Stimulated activated CD4-positive, alpha-beta T cell treated with anti-CD3 and anti-CD28 coated beads, Interleukin-15, amount 100 ng/mL, for 48 hours (primary cell): ENCODE data around the gene VAV3.

ENCODE experiments used
- DNase-seq, 2 donors: peaks; one replicate each; pipeline ENCODE4 v3.0.0-alpha.2; 2020; ENCODE audit warnings: low read depth in 2 of 2

Gene VAV3

GRCh38 chr1:107590087-107590486 lies 374.9 kb downstream of the VAV3 start:
- no peak for DNase-seq

DNA sequence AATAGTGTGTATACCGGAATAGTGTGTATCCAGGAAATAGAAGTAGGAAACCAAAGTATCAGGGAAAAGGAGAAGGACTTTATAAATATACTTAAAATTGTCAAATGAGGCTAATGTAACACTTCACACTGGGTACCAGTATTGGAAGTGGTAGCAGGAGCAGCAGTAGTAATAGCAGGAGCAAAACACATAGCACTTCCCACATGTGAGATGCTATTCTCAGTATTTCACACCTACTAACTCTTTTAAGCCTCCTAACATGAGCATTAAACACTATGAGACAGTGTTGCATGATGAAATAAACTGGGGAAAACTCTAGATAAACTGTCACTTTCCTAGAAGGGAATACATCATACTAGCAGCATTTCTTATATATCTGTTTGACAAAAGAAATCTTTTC lies 376.7 kb downstream of the VAV3 start:
- no peak for DNase-seq

- DNase-seq: no peak
Measured at GRCh38 chr1:107575226-107575625, 389.8 kb downstream of the VAV3 start.

DNA sequence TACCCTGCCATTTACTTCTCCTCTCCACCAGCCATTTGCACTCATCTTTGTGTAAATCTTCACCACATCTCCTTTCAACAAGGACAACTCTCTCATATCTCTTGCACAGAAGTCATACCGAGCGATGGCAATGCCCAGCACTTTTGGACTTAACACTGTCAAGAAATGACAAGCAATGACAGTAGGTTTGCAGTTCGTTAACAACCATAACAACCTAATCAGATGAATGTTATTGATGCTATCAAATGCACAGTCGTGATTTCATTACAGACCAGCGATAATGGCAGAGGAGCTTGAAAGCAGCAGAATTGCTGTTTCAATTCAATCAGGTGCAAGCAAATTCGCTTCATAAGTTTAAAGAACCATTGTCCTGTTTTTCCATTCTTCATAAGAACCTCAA lies 390.9 kb downstream of the VAV3 start:
- DNase-seq: no peak

DNA sequence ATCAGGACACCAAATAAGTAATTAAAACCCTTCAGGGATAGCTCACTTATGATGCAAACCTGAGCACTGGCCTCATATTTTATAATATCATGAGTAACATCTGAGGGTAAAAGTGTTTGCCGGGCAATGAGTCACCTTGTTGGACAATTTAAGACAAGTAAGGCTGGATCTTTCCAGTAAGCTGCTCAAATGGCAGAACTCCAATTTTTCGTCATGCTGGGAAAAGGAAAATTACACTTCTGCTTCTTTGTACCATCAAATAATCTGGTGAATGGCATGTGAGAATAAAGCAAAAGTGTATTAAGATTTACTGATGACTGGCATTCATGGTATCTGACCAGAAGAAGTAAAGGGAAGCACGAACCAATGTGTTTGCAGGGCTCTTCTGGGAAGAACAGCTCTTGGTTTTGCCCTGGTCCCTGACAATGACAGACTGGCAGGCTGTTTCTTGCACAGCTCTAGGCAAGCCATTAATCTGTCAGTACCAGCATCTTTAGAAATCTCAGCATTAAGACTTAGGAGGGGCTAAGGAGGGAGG lies 392.2 kb downstream of the VAV3 start:
- no peak for DNase-seq

DNA sequence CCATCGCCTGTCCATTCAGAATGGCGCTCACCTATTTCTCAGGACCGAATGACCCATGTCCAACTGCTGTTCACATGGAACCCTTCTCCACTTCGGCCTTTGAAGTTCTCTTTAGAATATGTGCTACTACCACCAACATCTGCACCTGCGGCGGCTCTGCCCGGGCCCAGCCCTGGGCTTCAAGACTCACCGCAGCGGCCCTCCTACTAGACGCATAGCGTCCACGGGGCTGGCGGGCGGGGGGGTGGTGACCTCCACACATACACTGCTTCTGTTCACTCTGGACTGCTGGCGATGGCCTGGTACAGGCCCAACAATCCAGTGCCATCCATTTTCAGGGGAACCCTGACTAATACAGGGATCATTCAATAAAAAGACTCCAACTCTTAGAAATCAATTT lies 394.2 kb downstream of the VAV3 start:
- DNase-seq: no peak

DNA sequence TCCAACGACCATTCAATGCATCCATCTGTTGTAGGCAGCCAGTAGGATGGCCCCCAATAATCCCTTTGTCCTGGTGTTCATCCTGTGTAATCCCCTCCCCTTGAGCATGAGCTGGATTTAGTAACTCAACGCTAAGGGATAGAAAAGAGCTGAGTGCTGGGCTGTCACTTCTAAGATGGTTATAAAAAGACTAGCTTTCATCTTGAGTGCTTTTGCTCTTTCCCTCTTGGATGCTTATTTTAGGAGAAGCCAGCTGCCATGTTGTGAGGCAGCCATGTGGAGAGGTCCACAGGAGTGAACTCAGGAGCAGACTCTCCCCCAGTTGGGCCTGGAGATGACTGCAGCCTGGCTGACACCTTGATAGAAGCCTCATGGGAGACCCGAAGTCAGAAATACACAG lies 401.5 kb downstream of the VAV3 start:
- DNase-seq: no peak

- no peak for DNase-seq
Measured at GRCh38 chr1:107559881-107560280, 405.1 kb downstream of the VAV3 start.

- DNase-seq: no peak
Measured at GRCh38 chr1:107557095-107557494, 407.9 kb downstream of the VAV3 start.

- DNase-seq: no peak
Measured at GRCh38 chr1:107555578-107555977, 409.4 kb downstream of the VAV3 start.

- no peak for DNase-seq
Measured at GRCh38 chr1:107552781-107553180, 412.2 kb downstream of the VAV3 start.

DNA sequence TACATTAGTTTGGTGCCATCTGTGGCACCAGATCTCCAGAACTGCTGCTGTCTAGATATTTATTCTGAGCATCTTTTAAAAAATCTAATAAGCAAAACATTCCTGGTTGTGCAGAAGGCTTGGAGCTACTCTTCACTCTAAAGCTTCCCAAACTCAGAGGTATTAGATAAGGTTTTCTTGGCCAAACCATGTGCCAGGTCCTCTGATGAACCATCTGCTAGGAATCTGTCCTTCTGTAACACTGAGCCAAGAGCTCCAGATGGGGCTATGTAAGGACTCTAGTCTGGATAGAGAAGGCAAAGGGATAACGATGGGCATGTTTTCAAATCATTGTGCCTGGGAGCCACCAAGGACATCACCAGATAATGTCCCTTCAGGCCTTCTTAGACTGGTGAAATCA lies 413.5 kb downstream of the VAV3 start:
- no peak for DNase-seq

DNA sequence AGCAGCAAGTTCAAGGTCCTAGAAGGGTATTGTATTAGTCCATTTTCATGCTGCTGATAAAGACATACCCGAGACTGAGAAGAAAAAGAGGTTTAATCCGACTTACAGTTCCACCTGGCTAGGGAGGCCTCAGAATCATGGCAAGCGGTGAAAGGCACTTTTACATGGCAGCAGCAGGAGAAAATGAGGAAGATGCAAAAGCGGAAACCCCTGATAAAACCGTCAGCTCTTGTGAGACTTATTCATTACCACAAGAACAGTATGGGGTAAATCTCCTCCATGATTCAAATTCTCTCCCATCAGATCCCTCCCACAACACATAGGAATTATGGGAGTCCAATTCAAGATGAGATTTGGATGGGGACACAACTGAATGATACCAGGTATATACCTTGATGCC lies 414.6 kb downstream of the VAV3 start:
- DNase-seq: no peak

DNA sequence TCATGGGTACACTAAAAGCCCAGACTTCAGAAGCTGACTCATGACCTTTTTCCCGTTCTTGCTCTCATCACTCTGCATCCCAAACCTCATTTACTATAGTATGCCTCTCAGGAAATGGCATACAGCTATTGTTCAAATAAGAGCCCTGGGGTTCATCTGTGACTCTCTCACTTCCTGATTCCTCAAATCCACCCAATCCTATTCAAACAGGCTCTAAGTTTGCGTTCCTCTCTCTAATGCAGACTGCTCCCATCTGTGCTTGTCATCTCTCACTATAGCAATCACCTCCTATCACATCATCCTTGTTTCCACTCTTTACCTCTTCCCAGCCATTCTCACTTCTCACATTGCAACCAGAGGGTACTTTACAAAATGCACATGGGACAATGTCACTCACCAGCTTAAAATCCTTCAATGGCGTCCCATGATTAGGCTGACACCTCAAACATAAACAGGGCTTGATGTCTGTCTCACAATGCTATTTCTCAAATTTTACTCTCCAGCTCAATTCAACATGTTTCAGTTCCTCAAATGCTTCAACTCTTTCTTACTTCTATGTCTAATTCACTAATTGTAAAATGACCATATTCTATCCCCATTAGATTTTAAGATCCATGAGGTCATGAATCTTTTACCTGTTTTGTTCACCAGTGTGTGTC lies 415.7 kb downstream of the VAV3 start:
- no peak for DNase-seq

DNA sequence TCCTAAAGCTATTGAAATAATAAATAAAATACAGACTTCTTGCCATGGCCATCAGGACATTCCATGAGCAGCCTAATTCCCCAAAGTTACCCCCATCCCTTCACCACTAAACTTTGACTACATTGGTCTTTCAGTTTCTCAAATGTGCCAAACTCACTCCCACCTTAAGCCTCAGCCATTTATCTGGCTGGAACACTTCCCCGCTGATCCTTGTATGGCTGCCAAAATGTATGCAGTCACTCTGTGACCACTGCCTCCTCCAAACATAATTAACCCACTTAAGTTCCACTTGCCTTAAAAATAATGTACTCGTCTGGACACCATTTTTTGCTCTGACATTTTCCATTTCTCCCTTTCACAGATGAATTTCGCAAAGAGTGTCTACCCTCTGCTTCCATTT lies 416.7 kb downstream of the VAV3 start:
- no peak for DNase-seq

DNA sequence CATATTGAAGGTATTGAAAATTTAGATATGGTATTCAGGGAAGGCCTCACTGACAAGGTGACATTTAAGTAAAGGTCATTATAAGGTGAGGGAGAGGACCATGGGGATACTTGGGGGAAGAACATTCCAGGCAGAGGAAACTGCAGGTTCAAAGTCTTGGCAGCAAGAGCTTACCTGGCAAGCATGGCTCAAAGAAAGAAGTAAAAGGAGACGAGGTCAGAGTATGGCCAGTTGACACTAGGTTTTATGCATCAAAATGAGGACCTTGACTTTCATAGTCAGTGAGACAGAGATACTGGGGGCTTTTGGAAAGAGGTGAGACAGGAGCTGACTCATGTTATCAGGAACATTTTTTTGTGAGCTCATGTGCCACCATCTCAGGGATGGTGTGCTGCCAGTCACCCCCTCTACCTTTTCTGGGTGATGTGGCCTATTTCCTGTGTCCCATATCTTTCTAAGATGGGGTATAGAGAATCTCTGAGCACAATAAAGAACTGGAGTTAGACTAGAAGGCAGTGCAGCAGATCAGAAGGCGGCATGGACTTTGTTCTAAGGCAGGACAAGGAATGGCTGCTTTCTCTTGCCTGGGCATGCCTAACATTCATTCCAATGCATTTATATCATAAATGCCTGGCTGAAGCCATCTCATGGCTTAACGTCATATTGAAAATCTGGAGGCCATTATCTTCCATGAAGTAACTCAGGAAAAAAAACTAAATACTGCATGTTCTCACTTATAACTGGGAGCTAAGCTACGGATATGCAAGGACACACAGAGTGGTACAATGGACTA lies 417.4 kb downstream of the VAV3 start:
- no peak for DNase-seq

- no peak for DNase-seq
Measured at GRCh38 chr1:107546576-107546975, 418.4 kb downstream of the VAV3 start.

- no peak for DNase-seq
Measured at GRCh38 chr1:107545879-107546278, 419.1 kb downstream of the VAV3 start.

DNA sequence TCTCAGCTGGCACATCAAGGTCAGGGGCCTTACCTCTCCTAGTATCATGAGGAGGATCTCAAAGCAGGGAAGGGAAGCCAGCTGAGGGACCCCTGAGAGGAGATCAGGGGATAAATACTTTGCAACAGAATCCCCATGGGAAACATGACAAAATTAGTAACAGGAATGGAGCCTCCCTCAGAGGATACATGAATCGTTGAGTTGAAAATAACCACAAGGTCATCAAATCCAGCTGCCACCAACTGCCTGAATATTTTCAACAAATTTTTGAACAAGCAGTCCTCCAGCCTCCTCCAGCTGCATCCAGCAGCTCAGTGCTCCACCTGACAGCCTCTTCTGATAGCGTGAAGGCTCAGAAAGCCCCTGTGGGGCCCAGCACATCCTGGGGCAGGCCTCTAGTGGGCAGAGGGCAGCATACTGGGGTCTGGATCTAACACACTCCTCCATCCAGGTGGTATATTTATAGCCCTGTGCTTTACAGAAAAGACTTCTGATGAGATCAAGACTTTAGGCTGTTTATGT lies 419.9 kb downstream of the VAV3 start:
- no peak for DNase-seq

DNA sequence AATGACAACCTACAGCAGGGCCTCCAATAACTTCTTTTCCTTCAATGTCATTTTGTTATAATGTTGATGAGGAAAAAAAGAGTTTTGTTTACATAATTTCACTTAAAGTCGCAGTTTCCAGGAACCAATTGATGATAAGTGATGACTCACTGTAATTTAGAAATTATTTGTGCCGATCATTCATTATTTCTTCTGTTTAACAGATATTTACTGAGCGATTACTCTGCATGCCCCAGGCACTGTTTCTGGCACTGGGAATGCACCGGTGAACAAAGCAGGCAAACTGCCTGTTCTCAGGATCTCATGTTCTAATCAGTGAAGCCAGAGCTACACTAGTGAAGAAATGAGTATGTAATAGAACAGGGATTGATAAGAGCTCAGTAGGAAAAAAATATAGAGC lies 420.7 kb downstream of the VAV3 start:
- DNase-seq: no peak

DNA sequence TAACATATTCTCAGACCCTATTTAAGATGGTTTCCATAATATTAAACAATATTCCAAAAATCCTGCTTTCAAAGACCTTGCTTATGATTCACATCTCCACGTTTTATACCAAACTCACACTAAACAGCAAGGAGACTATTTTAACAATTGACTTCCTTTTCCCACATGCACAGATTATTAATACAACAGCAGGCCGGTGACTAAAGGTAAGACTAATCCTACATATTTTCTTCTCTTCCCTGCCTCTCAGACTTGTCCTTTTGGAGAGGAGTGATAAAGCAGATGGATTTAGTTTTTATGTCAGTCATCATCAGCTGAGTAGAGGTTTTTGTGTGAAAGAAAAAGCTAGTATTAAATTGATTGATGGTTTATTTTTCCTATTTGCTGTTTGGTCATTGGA lies 423.6 kb downstream of the VAV3 start:
- DNase-seq: no peak

DNA sequence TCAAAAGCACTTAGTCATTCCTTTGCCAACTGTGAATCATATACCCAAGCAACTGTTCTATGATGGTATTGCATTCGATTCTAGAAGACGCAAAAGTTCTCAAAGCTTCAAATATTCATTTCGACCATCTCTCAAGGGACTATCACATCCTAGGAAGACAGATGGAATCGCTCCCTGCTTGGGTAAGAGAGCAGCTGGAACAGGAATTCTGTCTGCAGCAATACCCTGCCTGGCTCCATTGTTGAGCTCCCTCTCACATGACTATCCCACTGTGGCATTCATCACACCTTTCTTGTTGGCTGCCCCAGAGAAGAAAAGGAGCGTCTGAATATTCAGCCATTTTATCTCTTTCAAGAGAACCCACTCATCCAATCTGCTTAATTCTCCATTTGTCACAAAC lies 426.5 kb downstream of the VAV3 start:
- no peak for DNase-seq

DNA sequence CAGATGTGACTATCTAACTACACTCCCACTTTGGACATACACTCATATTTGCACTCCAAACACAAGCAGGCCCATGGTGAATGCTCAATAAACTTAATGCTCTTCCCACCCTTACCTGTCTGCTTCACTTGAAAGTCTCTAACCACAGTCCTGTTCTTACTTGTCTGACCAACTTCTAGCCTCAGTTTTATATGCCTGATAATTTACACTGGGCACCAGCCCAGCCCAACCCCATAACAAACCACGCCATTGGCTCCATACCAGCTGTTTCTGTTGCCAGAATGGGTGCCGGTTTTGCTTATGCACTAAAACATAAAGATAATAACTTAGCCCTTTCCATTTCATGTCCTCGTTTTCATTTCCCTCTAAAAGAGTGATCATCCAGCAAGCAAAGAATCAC lies 428.7 kb downstream of the VAV3 start:
- no peak for DNase-seq
